IMR-90 (cell line): ENCODE data around the gene IARS2. TPM values are rescaled to one million over a fixed set of nuclear protein-coding genes. Genes with fewer than 3 reads are reported as not detected.

Source experiments
- ATAC-seq: fragments of 200-7000 bp; cut with Tn5 transposase; 2 replicates; pipeline ENCODE4 v1.9.1; 2020; ENCODE audit warnings: low read depth, mild to moderate bottlenecking, moderate library complexity
- BruUV-seq: library from RNA; stranded (reverse); fragments of 400-500 nt; replicated peaks from 2 replicates; lab custom pipeline; 2021; lab: Mats Ljungman, UMichigan
- CTCF ChIA-PET: fragments of 300-600 bp; formaldehyde crosslinking; extraction: SDS; loops from one replicate; lab custom pipeline; 2021; ENCODE audit warnings: antibody characterized with exemption; lab: Yijun Ruan, JAX
- POLR2A ChIA-PET: fragments of 300-600 bp; sonication (Branson Sonifier 250); formaldehyde crosslinking; loops from one replicate; lab custom pipeline; 2022; ENCODE audit warnings: antibody characterized with exemption; ENCODE audit not compliant: unreplicated experiment; lab: Charles Lee
- DNase-seq: peaks from one replicate; pipeline ENCODE4 v3.0.0; 2013
- H2AFZ ChIP-seq: replicated peaks from 2 replicates; pipeline ENCODE3; 2013; ENCODE audit warnings: low read length, mild to moderate bottlenecking; ENCODE audit not compliant: poor library complexity
- H2AK5ac ChIP-seq: 2 replicates; pipeline ENCODE4 v1.6.1; 2013; ENCODE audit warnings: low read depth, low read length, inconsistent platforms
- H2AK9ac ChIP-seq: replicated peaks from 2 replicates; pipeline ENCODE3; 2013; ENCODE audit warnings: mild to moderate bottlenecking, low read depth, low read length, moderate library complexity; ENCODE audit not compliant: poor library complexity
- H2BK120ac ChIP-seq: 2 replicates; pipeline ENCODE4 v1.6.1; 2013; ENCODE audit warnings: low read depth, low read length, inconsistent platforms
- H2BK15ac ChIP-seq: 3 replicates; pipeline ENCODE4 v1.6.1; 2013; ENCODE audit warnings: low read depth, low read length, inconsistent platforms
- H2BK20ac ChIP-seq: 2 replicates; pipeline ENCODE4 v1.6.1; 2013; ENCODE audit warnings: low read depth, mild to moderate bottlenecking, inconsistent platforms, low read length, moderate library complexity
- H2BK5ac ChIP-seq: 2 replicates; pipeline ENCODE4 v1.6.1; 2013; ENCODE audit warnings: mild to moderate bottlenecking, low read depth, low read length, inconsistent platforms; ENCODE audit not compliant: poor library complexity, severe bottlenecking
- H3K14ac ChIP-seq: replicated peaks from 2 replicates; pipeline ENCODE4 v1.6.1; 2013; ENCODE audit warnings: low read depth, low read length, inconsistent platforms
- H3K18ac ChIP-seq: 2 replicates; pipeline ENCODE4 v1.6.1; 2013; ENCODE audit warnings: low read depth, low read length, control low read depth
- H3K23ac ChIP-seq: 2 replicates; pipeline ENCODE4 v1.6.1; 2013; ENCODE audit warnings: low read depth, low read length, inconsistent platforms
- H3K27ac ChIP-seq: 2 replicates; pipeline ENCODE4 v1.5.1; 2013; ENCODE audit warnings: mild to moderate bottlenecking, control low read depth, low read length; ENCODE audit not compliant: insufficient read depth
- H3K27me3 ChIP-seq: 2 replicates; pipeline ENCODE4 v1.6.1; 2013; ENCODE audit warnings: low read length; ENCODE audit not compliant: control insufficient read depth, insufficient read depth
- H3K36me3 ChIP-seq: 2 replicates; pipeline ENCODE4 v1.6.1; 2013; ENCODE audit warnings: low read length, mixed read lengths; ENCODE audit not compliant: control insufficient read depth, insufficient read depth
- H3K4ac ChIP-seq: 2 replicates; pipeline ENCODE4 v1.6.1; 2013; ENCODE audit warnings: low read depth, low read length, inconsistent platforms
- H3K4me1 ChIP-seq: 2 replicates; pipeline ENCODE4 v1.6.1; 2013; ENCODE audit warnings: low read length, mixed read lengths; ENCODE audit not compliant: control insufficient read depth, insufficient read depth
- H3K4me2 ChIP-seq: 2 replicates; pipeline ENCODE4 v1.6.1; 2013; ENCODE audit warnings: low read depth, mild to moderate bottlenecking, control low read depth, low read length, moderate library complexity
- H3K4me3 ChIP-seq: 2 replicates; pipeline ENCODE4 v1.5.1; 2013; ENCODE audit warnings: low read depth, mild to moderate bottlenecking, control low read depth, low read length, moderate library complexity; ENCODE audit not compliant: insufficient read depth
- H3K56ac ChIP-seq: 2 replicates; pipeline ENCODE4 v1.6.1; 2013; ENCODE audit warnings: low read length, inconsistent platforms; ENCODE audit not compliant: insufficient read depth; ENCODE audit errors: extremely low read depth
- H3K79me1 ChIP-seq, 2 experiments: 2 replicates each; pipeline ENCODE4 v1.6.1; 2013; ENCODE audit warnings: low read length in 2 of 2, inconsistent platforms in 1 of 2, low read depth in 1 of 2
- H3K9ac ChIP-seq: 2 replicates; pipeline ENCODE4 v1.6.1; 2013; ENCODE audit warnings: low read depth, low read length, control low read depth
- H3K9me1 ChIP-seq: 2 replicates; pipeline ENCODE4 v1.6.1; 2013; ENCODE audit warnings: low read length, inconsistent platforms; ENCODE audit not compliant: insufficient read depth
- H3K9me3 ChIP-seq: 2 replicates; pipeline ENCODE4 v1.6.1; 2013; ENCODE audit warnings: low read length; ENCODE audit not compliant: control insufficient read depth, insufficient read depth
- H4K20me1 ChIP-seq: 2 replicates; pipeline ENCODE4 v1.6.1; 2013; ENCODE audit warnings: low read length, inconsistent platforms; ENCODE audit not compliant: insufficient read depth
- H4K5ac ChIP-seq: 2 replicates; pipeline ENCODE4 v1.6.1; 2013; ENCODE audit warnings: mild to moderate bottlenecking, low read depth, low read length, control low read depth
- H4K8ac ChIP-seq, 2 experiments: 2 replicates each; pipeline ENCODE4 v1.6.1; 2013; ENCODE audit warnings: low read depth in 2 of 2, low read length in 2 of 2, control low read depth in 1 of 2, inconsistent platforms in 1 of 2
- H4K91ac ChIP-seq: 2 replicates; pipeline ENCODE4 v1.6.1; 2013; ENCODE audit warnings: low read depth, low read length, inconsistent platforms; ENCODE audit not compliant: insufficient read depth
- MAZ ChIP-seq: IDR thresholded peaks from 2 replicates; pipeline ENCODE4 v1.6.1; 2012; ENCODE audit warnings: low read depth, mild to moderate bottlenecking, low read length, improper control_type of control experiment, moderate library complexity, borderline replicate concordance
- RCOR1 ChIP-seq: IDR thresholded peaks from 2 replicates; pipeline ENCODE4 v1.6.1; 2012; ENCODE audit warnings: mild to moderate bottlenecking, low read length, improper control_type of control experiment; ENCODE audit not compliant: insufficient replicate concordance
- WGBS, 2 experiments: methylation state at CpG; one replicate each; pipeline versions ENCODE4 v1.1.5 to v1.1.7; 2013; ENCODE audit warnings: missing lambda C conversion rate in 2 of 2; ENCODE audit not compliant: insufficient read length in 1 of 2; ENCODE audit errors: extremely low coverage in 2 of 2; 5-methylcytosine and 5-hydroxymethylcytosine counted together
- dilution Hi-C: fragments of 300-500 bp; cut with HindIII; formaldehyde crosslinking; loops from one replicate; pipeline ENCODE4 v1.14.3; 2018; ENCODE audit warnings: low sequenced_read_pairs; ENCODE audit not compliant: unreplicated experiment
- in situ Hi-C: fragments of 300-500 bp; cut with MboI; formaldehyde crosslinking; loops from 3 replicates; pipeline ENCODE4 v1.14.3; 2019; ENCODE audit warnings: low sequenced_read_pairs, inconsistent platforms, mixed read lengths
- intact Hi-C: fragments of 100-400 bp; cut with micrococcal nuclease; formaldehyde crosslinking; loops from 2 replicates; pipeline ENCODE4 v1.10.0; 2022
- polyA plus RNA-seq, 3 experiments: library from polyadenylated mRNA; depleted of rRNA; stranded (reverse); fragments of >200 nt; gene quantifications; 2 replicates each; pipeline ENCODE4 v1.2.3, GENCODE V29; 2012; ENCODE audit warnings: low replicate concordance in 1 of 3
- total RNA-seq: library from RNA; depleted of rRNA; stranded (reverse); fragments of >200 nt; gene quantifications from 2 replicates; pipeline ENCODE4 v1.2.3, GENCODE V29; 2012

IARS2 gene
- total and polyA plus RNA-seq, 2 of the 4 experiments (the other 2 are of a cell fraction) = 34.8 to 77.4 TPM

DNA sequence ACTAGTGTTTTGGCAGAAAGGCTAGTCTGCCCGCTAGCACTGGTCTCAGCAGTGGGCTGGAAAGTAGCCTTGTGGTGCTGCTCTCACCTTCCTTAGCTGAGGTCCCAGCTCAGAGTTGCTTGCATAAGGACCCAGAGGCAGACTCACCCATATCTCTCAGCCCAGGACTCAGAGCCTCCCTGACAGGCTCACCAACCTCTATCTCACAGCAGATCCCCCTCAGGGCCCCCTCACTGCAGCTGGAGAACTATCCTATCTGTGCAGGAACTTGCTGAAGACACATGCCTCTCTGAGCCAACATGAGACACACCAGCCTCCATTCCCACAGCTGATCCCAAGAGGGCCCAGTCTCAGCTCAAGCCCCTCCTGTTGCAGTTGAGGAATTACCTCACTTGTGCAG, 82.6 kb downstream of the IARS2 start:
- H3K27me3 ChIP-seq = no peaks in the 10 kb centered on the region
- no peaks in the 10 kb centered on the region for H3K4me1 ChIP-seq
- TF ChIP-seq MAZ (no peak), RCOR1 (no peak)
- no peak overlapping the region for H3K56ac ChIP-seq
- in situ Hi-C loops (no loop called here), dilution Hi-C loops (no loop called here), intact Hi-C loops (no loop called here)
- no peak for DNase-seq
- ATAC-seq = no peak
- H3K9me1 ChIP-seq = peaks cover 9% of the 10 kb centered on the region; the same call in 1 of the 2 replicates
- no peak overlapping the region for H3K18ac ChIP-seq
- H3K4ac ChIP-seq = no peak overlapping the region
- H2BK20ac ChIP-seq = no peak overlapping the region
- H3K9ac ChIP-seq = no peak overlapping the region
- H3K27ac ChIP-seq = no peak overlapping the region
- no peak overlapping the region for H2BK15ac ChIP-seq
- H4K91ac ChIP-seq = no peak overlapping the region
- no peak overlapping the region for H2BK120ac ChIP-seq
- BruUV-seq = no TSS peak
- no peak overlapping the region for H3K4me3 ChIP-seq
- ChIA-PET POLR2A (no interaction called here), CTCF (interaction anchor here (0.7 kb wide), 1 partner anchor 22 kb away, joined by 3 read pairs; no protein-coding TSS in a partner anchor)
- no peak overlapping the region for H3K14ac ChIP-seq
- peaks cover 0 to 14% of the 10 kb centered on the region in 2 experiments; a peak in 3 of 4 replicates for H3K79me1 ChIP-seq
- no peak overlapping the region for H4K8ac ChIP-seq
- H2AK5ac ChIP-seq = no peak overlapping the region
- no peaks in the 10 kb centered on the region for H3K9me3 ChIP-seq
- peaks cover 6% of the 10 kb centered on the region for H4K20me1 ChIP-seq
- no CpG with 5 or more reads among the region's 1 CpG for WGBS, 2 experiments
- no peak overlapping the region for H3K4me2 ChIP-seq
- H3K23ac ChIP-seq = no peak overlapping the region
- peak overlapping the region; percentile 7 for H2AFZ ChIP-seq
- H4K5ac ChIP-seq = no peak overlapping the region
- peaks cover 21% of the 10 kb centered on the region for H3K36me3 ChIP-seq
- H2BK5ac ChIP-seq = no peak overlapping the region
- H2AK9ac ChIP-seq = no peak overlapping the region
